ENCODE data around the gene COPZ2. TPM values are rescaled to one million over a fixed set of nuclear protein-coding genes. Genes with fewer than 3 reads are reported as not detected.

The COPZ2 gene
- total RNA-seq, 1 donor from 2014 or later, result 50.6 TPM

DNA sequence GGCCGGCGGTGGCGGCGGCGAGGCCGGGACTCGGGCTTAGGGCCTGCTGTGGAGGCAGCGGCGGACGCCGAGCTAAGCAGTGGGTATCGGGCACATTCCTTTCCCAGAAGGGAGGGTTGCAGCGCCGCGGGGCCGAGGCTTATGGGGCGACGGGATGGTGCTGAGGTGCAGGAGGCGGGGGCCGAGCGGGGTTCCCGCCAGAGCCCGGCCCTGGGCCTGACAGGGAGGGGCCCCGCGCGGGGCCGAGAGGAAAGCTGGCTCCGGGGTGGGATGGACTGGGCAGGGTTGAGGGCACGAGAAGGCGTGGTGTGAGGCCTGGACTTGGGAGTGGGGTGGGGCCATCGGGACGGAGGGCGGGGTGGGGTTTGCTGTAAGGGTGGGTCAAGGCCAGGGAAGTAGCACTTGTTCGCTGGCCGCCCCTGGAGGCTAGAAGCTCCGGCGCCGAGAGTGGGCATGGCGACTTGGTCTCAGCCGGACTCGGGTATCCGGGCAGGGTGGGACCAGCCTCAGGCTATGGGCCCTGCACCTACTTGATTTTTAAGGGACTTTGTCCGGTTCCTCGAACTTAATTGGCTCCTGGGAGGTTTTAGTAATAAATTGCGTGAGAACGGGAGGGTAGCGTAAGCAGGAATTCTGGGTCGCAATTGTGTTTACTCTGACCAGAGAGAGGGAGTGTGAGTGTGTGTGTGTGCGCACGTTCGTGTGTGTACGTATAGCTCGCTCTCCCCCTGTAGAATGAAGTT is 11.0 kb upstream of the COPZ2 start:
- peak overlapping the region; percentile 76 for H3K4me3 ChIP-seq
- no peaks in the 10 kb centered on the region for H3K9me3 ChIP-seq (replicated peaks)
- intact Hi-C loops (cut with micrococcal nuclease), result no loop called here
- no peaks in the 10 kb centered on the region for H3K27me3 ChIP-seq (ENCODE audit: low read depth)
- H3K27ac ChIP-seq (replicated peaks), result peak overlapping the region; percentile 97
- peaks cover 12% of the 10 kb centered on the region for H3K36me3 ChIP-seq
- peak; percentile 94 for DNase-seq
- H3K4me1 ChIP-seq, result peaks cover 75% of the 10 kb centered on the region
- TF ChIP-seq, protein P1, sequence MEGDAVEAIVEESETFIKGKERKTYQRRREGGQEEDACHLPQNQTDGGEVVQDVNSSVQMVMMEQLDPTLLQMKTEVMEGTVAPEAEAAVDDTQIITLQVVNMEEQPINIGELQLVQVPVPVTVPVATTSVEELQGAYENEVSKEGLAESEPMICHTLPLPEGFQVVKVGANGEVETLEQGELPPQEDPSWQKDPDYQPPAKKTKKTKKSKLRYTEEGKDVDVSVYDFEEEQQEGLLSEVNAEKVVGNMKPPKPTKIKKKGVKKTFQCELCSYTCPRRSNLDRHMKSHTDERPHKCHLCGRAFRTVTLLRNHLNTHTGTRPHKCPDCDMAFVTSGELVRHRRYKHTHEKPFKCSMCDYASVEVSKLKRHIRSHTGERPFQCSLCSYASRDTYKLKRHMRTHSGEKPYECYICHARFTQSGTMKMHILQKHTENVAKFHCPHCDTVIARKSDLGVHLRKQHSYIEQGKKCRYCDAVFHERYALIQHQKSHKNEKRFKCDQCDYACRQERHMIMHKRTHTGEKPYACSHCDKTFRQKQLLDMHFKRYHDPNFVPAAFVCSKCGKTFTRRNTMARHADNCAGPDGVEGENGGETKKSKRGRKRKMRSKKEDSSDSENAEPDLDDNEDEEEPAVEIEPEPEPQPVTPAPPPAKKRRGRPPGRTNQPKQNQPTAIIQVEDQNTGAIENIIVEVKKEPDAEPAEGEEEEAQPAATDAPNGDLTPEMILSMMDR (IDR thresholded peaks at IDR 0.05; ENCODE audit: borderline replicate concordance), result no peak

DNA sequence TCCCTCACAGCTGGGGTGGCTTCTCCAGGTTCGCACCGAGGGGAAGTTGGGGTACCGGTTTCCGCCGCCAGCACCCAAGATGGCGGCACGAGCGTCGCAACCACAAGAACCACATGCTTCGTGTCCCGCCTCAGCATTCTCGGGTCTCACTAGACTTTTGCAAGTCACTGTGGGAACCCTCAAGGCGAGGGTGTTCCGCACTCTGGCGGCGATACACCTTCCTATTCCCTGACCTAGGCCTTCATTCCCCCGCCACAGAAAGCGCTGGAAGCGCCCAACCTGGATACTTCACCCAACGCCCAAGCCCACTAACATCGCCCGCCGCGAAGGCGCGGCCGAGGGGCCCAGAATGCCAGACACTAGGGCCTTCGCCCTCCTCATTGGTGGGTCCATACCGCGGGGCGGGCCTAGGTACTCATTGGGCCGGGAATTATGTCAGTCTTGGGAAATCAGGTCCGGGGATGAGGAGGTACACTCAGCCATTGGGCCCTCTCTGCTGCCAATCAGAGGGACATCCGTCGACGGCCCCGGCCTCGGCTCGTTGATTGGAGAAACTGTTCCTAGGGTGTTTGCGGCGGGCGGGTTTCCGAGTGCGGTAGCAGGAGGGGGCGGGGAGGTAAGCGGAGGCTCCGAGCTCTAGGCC is 10.3 kb upstream of the COPZ2 start, which contains the start of gene NFE2L1:
Gene NFE2L1, plus strand, starts transcription at position 619 of the 643 bp plus-strand sequence. CDS start 2,760 bp downstream, outside the sequence.
- H3K36me3 ChIP-seq, result peaks cover 12% of the 10 kb centered on the region
- intact Hi-C loops (cut with micrococcal nuclease), result no loop called here
- H3K4me1 ChIP-seq, result peaks cover 68% of the 10 kb centered on the region
- TF ChIP-seq, protein P1 (IDR thresholded peaks at IDR 0.05; ENCODE audit: borderline replicate concordance), result no peak
- H3K9me3 ChIP-seq (replicated peaks), result no peaks in the 10 kb centered on the region
- DNase-seq, result peak; percentile 100
- H3K4me3 ChIP-seq, result peak within 1 kb of the TSS; percentile 76
- peak within 1 kb of the TSS; percentile 97 for H3K27ac ChIP-seq (replicated peaks)
- H3K27me3 ChIP-seq (ENCODE audit: low read depth), result no peaks in the 10 kb centered on the region

DNA sequence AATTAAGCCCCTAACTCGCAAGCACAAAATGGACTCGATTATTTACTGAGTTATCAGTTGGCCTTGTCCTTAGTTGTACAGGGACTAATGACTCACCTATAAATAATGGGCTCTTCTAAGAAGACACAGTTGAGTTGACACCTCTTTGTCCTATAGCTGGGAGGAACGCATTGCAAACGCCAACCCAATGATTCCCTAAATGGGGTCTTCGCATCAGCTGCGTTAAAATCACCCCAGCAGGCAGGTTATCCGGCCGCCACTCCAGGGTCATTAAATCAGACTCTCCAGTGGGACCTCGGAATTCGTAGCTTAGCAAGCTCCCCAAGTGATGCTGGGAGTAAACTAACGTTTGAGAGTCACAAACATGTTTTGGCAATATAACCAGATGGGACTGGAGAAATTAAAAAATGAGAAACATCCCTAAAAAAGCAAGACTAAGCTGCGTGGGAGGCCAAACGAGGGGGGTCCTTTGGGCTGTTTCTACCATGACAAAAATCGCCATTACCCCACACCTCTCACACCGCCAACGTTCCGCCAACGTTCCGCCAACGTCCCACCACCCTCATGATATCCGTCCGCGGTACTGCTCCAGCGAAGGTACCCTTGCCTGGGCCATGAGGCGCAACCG is 9.6 kb upstream of the COPZ2 start:
- TF ChIP-seq, protein P1 (IDR thresholded peaks at IDR 0.05; ENCODE audit: borderline replicate concordance), result no peak
- Histone ChIP-seq H3K36me3 (peaks cover 7% of the 10 kb centered on the region), H3K27me3 (ENCODE audit: low read depth) (no peaks in the 10 kb centered on the region), H3K9me3 (replicated peaks) (no peaks in the 10 kb centered on the region), H3K27ac (replicated peaks) (peak overlapping the region; percentile 97), H3K4me3 (peak overlapping the region; percentile 76), H3K4me1 (peaks cover 62% of the 10 kb centered on the region)
- DNase-seq, result no peak
- intact Hi-C loops (cut with micrococcal nuclease), result no loop called here

DNA sequence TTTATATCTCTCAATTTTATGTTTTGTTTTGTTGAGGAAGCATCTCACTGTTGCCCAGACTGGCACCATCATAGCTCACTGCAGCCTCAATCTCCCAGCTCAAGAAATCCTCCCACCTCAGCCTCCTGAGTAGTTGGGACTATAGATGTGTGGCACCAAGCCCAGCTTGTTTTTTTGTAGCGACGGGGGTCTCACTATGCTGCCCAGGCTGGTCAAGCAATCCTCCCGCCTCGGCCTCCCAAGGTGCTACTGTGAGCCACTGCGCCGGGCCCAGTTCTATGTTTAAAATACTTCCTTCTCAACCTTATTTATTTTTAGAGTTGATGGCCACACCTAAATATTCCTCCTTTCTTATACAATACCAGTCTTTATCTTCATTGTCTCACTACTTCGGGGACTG is 8.7 kb upstream of the COPZ2 start:
- H3K4me1 ChIP-seq, result peaks cover 52% of the 10 kb centered on the region
- no peaks in the 10 kb centered on the region for H3K9me3 ChIP-seq (replicated peaks)
- peaks cover 5% of the 10 kb centered on the region for H3K36me3 ChIP-seq
- no peak overlapping the region for H3K27ac ChIP-seq (replicated peaks)
- no peaks in the 10 kb centered on the region for H3K27me3 ChIP-seq (ENCODE audit: low read depth)
- DNase-seq, result no peak
- TF ChIP-seq, protein P1 (IDR thresholded peaks at IDR 0.05; ENCODE audit: borderline replicate concordance), result no peak
- intact Hi-C loops (cut with micrococcal nuclease), result no loop called here
- H3K4me3 ChIP-seq, result no peak overlapping the region

DNA sequence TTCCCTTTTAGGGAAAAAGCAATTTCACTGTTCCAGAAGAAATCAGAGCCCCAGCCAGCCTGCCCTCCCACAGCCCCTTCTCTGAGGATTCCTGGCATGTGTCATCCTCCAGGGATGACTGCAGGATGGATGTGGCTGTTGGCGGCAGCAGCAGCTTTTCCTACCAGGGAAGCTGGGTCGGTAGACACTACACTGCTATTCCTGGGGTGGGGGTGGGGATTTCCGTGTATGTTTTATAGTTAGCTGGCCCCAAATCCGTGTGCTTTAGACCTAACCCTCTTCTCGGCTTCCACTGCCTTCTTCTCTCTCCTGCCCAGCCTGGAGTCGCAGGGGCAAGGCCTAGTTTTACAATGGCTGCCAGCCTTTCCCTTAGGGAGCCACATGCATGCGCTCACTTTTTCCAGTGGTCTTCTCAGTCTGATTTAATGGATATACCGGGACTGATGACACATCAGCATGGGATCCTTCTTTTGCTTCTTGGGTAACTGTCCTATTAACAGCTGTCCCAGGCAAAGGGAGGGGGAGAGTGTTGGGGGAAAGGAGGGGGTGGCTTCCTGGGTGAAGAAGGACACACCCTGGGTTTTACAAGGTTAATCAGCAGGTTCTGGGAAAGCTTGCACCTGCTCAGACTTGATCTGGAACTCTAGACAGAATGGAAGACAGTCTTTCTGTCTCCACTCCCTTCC is 7.9 kb upstream of the COPZ2 start:
- Histone ChIP-seq H3K4me1 (peaks cover 44% of the 10 kb centered on the region), H3K27me3 (ENCODE audit: low read depth) (no peaks in the 10 kb centered on the region), H3K36me3 (no peaks in the 10 kb centered on the region), H3K27ac (replicated peaks) (no peak overlapping the region), H3K9me3 (replicated peaks) (no peaks in the 10 kb centered on the region), H3K4me3 (no peak overlapping the region)
- TF ChIP-seq, protein P1 (IDR thresholded peaks at IDR 0.05; ENCODE audit: borderline replicate concordance), result no peak
- DNase-seq, result no peak
- intact Hi-C loops (cut with micrococcal nuclease), result no loop called here

Measured in left ventricle myocardium inferior (tissue), 1 donor.